ENCODE results near the gene SHISA8. TPM values are rescaled to one million over a fixed set of nuclear protein-coding genes. Genes with fewer than 3 reads are reported as not detected.

Gene SHISA8
- total RNA-seq, 2 experiments from 2014 or later = 0.56 to 0.60 TPM

GRCh38 chr22:41915786-41916493, 1.1 kb upstream of the SHISA8 start:
- Histone ChIP-seq H3K4me3 (ENCODE audit: low read length) (no peak overlapping the region), H3K9me3 (ENCODE audit: control insufficient read depth in 1 of 2, insufficient read depth in 1 of 2, low read length in 2 of 2) (peaks cover 0 to 28% of the 10 kb centered on the region in 2 experiments), H3K27ac (ENCODE audit: low read depth in 1 of 2, low read length in 2 of 2) (no peak overlapping the region), H3K27me3 (ENCODE audit: control insufficient read depth in 1 of 2, insufficient read depth in 2 of 2, low read length in 2 of 2) (peaks cover 40 to 45% of the 10 kb centered on the region in 2 experiments), H3K4me1 (ENCODE audit: insufficient read depth, low read length) (peaks cover 46% of the 10 kb centered on the region), H3K36me3 (ENCODE audit: insufficient read depth, low read length) (no peaks in the 10 kb centered on the region)
- peaks cover 21% of the 10 kb centered on the region for H3K4me1 Mint-ChIP-seq (ENCODE audit: low read depth)
- H3K9me3 Mint-ChIP-seq = no peaks in the 10 kb centered on the region
- peak overlapping the region; percentile 69 for H3K4me3 Mint-ChIP-seq
- ATAC-seq (ENCODE audit: poor library complexity) = no peak
- H3K27ac Mint-ChIP-seq = no peak overlapping the region
- H3K36me3 Mint-ChIP-seq (ENCODE audit: low read depth) = no peaks in the 10 kb centered on the region
- intact Hi-C loops (cut with DNase I, micrococcal nuclease) = no loop called here
- TF ChIP-seq, protein P1, sequence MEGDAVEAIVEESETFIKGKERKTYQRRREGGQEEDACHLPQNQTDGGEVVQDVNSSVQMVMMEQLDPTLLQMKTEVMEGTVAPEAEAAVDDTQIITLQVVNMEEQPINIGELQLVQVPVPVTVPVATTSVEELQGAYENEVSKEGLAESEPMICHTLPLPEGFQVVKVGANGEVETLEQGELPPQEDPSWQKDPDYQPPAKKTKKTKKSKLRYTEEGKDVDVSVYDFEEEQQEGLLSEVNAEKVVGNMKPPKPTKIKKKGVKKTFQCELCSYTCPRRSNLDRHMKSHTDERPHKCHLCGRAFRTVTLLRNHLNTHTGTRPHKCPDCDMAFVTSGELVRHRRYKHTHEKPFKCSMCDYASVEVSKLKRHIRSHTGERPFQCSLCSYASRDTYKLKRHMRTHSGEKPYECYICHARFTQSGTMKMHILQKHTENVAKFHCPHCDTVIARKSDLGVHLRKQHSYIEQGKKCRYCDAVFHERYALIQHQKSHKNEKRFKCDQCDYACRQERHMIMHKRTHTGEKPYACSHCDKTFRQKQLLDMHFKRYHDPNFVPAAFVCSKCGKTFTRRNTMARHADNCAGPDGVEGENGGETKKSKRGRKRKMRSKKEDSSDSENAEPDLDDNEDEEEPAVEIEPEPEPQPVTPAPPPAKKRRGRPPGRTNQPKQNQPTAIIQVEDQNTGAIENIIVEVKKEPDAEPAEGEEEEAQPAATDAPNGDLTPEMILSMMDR (IDR thresholded peaks at IDR 0.05) = no peak
- POLR2A ChIA-PET = interaction anchor here (0.6 kb wide), 1 partner anchor 11 kb away, joined by 3 read pairs; the partner anchor contains the start of gene TNFRSF13C
- no peak for DNase-seq
- CTCF ChIA-PET = interaction anchor here (2.2 kb wide), 1 partner anchor 10 kb away, joined by 8 read pairs; the partner anchor contains the start of gene TNFRSF13C
- peaks cover 47% of the 10 kb centered on the region for H3K27me3 Mint-ChIP-seq

GRCh38 chr22:41914611-41915034, 251 bp downstream of the SHISA8 start:
- peaks cover 44 to 47% of the 10 kb centered on the region in 2 experiments for H3K27me3 ChIP-seq (ENCODE audit: control insufficient read depth in 1 of 2, insufficient read depth in 2 of 2, low read length in 2 of 2)
- H3K4me1 Mint-ChIP-seq (ENCODE audit: low read depth) = peaks cover 21% of the 10 kb centered on the region

GRCh38 chr22:41913842-41914534, 886 bp downstream of the SHISA8 start:
- Mint-ChIP-seq H3K4me3 (no peak overlapping the region), H3K36me3 (ENCODE audit: low read depth) (no peaks in the 10 kb centered on the region), H3K4me1 (ENCODE audit: low read depth) (peaks cover 25% of the 10 kb centered on the region), H3K27ac (no peak overlapping the region), H3K9me3 (no peaks in the 10 kb centered on the region), H3K27me3 (peaks cover 57% of the 10 kb centered on the region)
- TF ChIP-seq, protein P1 (IDR thresholded peaks at IDR 0.05) = no peak
- H3K36me3 ChIP-seq (ENCODE audit: insufficient read depth, low read length) = no peaks in the 10 kb centered on the region
- POLR2A ChIA-PET = interaction anchor here (1.0 kb wide), 1 partner anchor 26 kb away, joined by 3 read pairs; no protein-coding TSS in a partner anchor
- H3K9me3 ChIP-seq (ENCODE audit: control insufficient read depth in 1 of 2, insufficient read depth in 1 of 2, low read length in 2 of 2) = peaks cover 0 to 31% of the 10 kb centered on the region in 2 experiments
- no peak overlapping the region for H3K27ac ChIP-seq (ENCODE audit: low read depth in 1 of 2, low read length in 2 of 2)
- peaks cover 46% of the 10 kb centered on the region for H3K4me1 ChIP-seq (ENCODE audit: insufficient read depth, low read length)
- no peak overlapping the region for H3K4me3 ChIP-seq (ENCODE audit: low read length)
- ATAC-seq (ENCODE audit: poor library complexity) = no peak
- intact Hi-C loops (cut with DNase I, micrococcal nuclease) = no loop called here
- CTCF ChIA-PET = interaction anchor here (1.6 kb wide), 1 partner anchor 12 kb away, joined by 13 read pairs; the partner anchor contains the start of gene TNFRSF13C
- no peak for DNase-seq
- H3K27me3 ChIP-seq (ENCODE audit: control insufficient read depth in 1 of 2, insufficient read depth in 2 of 2, low read length in 2 of 2) = peaks cover 47 to 49% of the 10 kb centered on the region in 2 experiments

More at GRCh38 chr22:41914611-41915034, 251 bp downstream of the SHISA8 start:
- no peak overlapping the region for H3K4me3 ChIP-seq (ENCODE audit: low read length)
- no peak for DNase-seq
- H3K36me3 Mint-ChIP-seq (ENCODE audit: low read depth) = no peaks in the 10 kb centered on the region
- no peaks in the 10 kb centered on the region for H3K36me3 ChIP-seq (ENCODE audit: insufficient read depth, low read length)
- CTCF ChIA-PET = no interaction called here
- TF ChIP-seq, protein P1 (IDR thresholded peaks at IDR 0.05) = no peak
- H3K4me1 ChIP-seq (ENCODE audit: insufficient read depth, low read length) = peaks cover 46% of the 10 kb centered on the region
- no peaks in the 10 kb centered on the region for H3K9me3 Mint-ChIP-seq
- H3K27me3 Mint-ChIP-seq = peaks cover 50% of the 10 kb centered on the region
- H3K4me3 Mint-ChIP-seq = no peak overlapping the region
- POLR2A ChIA-PET = interaction anchor here (1.0 kb wide), 1 partner anchor 26 kb away, joined by 3 read pairs; no protein-coding TSS in a partner anchor
- H3K27ac Mint-ChIP-seq = no peak overlapping the region
- no peak overlapping the region for H3K27ac ChIP-seq (ENCODE audit: low read depth in 1 of 2, low read length in 2 of 2)
- no peak for ATAC-seq (ENCODE audit: poor library complexity)
- intact Hi-C loops (cut with DNase I, micrococcal nuclease) = no loop called here
- H3K9me3 ChIP-seq (ENCODE audit: control insufficient read depth in 1 of 2, insufficient read depth in 1 of 2, low read length in 2 of 2) = peaks cover 0 to 28% of the 10 kb centered on the region in 2 experiments
